PFSK-1 (cell line): ENCODE measurements around the gene MRM1.

ENCODE experiments used
- TAF1 ChIP-seq: IDR thresholded peaks from 2 replicates; pipeline ENCODE4 v1.6.1; 2012; ENCODE audit warnings: low read length, control low read depth, borderline replicate concordance; ENCODE audit not compliant: insufficient read depth
- TF ChIP-seq, protein P1 (sequence below), 2 experiments: IDR thresholded peaks; 2 replicates each; pipeline versions ENCODE4 v1.6.1 to v1.8.0; 2011 to 2012; ENCODE audit warnings: low read depth in 2 of 2, low read length in 2 of 2, control low read depth in 1 of 2, inconsistent platforms in 1 of 2, mild to moderate bottlenecking in 1 of 2, moderate library complexity in 1 of 2; ENCODE audit not compliant: insufficient read depth in 1 of 2

DNA sequence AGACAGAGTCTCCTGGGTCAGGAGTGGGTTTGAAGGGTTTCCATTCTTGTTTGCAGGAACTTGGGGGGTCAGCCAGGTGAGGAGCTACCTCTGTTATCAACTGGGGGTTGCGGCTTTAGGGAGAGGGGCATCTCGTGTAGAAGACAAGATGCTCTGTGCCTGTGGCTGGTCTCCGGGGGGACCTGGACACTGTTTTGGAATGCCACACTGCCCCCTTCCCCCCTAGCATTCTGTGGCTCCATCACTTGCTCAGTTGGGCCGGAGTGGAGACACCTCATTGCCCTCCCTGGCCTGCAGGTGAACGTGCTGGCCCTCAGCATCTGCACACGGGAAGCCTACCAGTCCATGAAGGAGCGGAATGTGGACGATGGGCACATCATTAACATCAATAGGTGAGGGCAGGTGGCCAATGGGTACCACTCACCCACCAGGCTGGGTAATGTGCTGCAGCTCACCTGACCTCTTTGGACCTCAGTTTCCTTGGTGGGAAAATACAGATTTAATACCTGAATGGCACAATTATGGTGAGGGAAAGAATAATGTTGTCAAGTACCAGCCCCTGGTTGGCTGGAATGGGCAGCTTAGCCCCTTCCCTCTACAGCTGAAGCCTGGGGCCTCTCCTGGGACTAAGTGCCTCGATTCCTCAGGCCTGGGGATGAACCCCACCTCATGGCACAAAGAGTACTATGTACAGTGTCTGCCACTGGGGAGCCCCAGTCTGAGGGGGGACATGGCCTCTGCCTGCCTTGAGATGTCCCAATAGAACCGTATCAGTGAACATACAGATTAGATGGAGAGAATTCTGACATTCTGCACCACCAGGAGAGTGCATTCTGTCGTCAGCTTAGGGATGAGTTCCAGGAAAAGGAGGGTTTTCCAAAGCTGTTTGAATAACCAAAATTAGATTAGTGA lies 3.3 kb upstream of the MRM1 start:
- no peak for TF ChIP-seq TAF1
- TF ChIP-seq, protein P1, sequence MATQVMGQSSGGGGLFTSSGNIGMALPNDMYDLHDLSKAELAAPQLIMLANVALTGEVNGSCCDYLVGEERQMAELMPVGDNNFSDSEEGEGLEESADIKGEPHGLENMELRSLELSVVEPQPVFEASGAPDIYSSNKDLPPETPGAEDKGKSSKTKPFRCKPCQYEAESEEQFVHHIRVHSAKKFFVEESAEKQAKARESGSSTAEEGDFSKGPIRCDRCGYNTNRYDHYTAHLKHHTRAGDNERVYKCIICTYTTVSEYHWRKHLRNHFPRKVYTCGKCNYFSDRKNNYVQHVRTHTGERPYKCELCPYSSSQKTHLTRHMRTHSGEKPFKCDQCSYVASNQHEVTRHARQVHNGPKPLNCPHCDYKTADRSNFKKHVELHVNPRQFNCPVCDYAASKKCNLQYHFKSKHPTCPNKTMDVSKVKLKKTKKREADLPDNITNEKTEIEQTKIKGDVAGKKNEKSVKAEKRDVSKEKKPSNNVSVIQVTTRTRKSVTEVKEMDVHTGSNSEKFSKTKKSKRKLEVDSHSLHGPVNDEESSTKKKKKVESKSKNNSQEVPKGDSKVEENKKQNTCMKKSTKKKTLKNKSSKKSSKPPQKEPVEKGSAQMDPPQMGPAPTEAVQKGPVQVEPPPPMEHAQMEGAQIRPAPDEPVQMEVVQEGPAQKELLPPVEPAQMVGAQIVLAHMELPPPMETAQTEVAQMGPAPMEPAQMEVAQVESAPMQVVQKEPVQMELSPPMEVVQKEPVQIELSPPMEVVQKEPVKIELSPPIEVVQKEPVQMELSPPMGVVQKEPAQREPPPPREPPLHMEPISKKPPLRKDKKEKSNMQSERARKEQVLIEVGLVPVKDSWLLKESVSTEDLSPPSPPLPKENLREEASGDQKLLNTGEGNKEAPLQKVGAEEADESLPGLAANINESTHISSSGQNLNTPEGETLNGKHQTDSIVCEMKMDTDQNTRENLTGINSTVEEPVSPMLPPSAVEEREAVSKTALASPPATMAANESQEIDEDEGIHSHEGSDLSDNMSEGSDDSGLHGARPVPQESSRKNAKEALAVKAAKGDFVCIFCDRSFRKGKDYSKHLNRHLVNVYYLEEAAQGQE (IDR thresholded peaks at IDR 0.05; ENCODE audit: insufficient read depth in 1 of 2, low read depth in 2 of 2, low read length in 2 of 2) = no peak
